ENCODE measurements around the gene PREX1.

DNA sequence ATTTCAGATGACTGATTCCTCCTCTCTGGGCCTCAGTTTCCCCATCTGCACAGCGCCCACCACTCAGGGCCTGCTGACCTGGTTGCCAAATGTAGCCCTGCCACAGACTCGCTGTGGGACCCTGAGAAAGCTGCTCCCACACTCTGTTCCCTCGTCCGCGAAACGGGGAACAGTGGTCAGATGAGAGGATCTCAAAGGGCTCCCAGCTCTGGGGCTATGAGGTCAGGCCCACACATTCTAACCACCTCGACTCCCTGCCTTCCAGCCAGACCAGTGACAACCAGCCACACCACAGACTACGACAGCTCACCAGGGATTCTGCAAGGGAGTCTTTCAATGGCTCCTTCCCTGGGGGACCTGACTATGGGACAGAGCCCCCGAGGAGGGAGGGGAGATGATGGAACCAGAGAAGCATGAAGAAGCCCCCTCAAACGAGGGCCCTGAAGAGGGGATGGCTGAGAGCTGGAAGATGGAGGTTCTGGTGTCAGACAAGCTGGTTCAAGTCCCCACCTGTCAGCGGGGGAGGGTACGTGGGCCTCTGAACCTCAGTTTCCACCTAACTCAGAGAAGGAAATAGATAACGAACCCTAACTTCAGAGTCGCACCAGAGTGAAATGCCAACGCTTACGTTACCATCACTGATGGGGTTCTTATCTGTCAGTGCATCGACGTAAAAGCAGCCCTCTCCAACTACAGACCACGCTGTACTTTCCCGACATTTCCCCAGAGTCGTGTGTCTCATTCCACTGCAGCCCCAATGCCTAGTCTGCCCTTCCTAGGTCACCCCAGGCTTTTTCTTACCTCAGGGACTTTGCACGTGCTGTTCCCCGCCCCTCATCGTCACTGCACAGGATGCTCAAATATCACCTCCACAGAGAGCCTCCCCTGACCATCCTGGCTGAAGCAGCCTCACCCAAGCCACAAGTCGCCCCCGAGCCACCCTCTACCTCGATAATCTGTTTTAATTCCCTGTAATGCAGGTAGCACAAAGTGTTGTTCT is 60.5 kb downstream of the PREX1 start:
- TF ChIP-seq CTCF (IDR thresholded peaks at IDR 0.05; ENCODE audit: low read depth, low read length), result no peak
- TF ChIP-seq, protein P1, sequence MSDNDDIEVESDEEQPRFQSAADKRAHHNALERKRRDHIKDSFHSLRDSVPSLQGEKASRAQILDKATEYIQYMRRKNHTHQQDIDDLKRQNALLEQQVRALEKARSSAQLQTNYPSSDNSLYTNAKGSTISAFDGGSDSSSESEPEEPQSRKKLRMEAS (IDR thresholded peaks at IDR 0.05; ENCODE audit: low read depth, low read length), result no peak
